ENCODE results near the gene CNIH1. TPM values are rescaled to one million over a fixed set of nuclear protein-coding genes. Genes with fewer than 3 reads are reported as not detected.

CNIH1 gene
- 183 TPM for polyA plus RNA-seq (ENCODE audit: insufficient read length)

DNA sequence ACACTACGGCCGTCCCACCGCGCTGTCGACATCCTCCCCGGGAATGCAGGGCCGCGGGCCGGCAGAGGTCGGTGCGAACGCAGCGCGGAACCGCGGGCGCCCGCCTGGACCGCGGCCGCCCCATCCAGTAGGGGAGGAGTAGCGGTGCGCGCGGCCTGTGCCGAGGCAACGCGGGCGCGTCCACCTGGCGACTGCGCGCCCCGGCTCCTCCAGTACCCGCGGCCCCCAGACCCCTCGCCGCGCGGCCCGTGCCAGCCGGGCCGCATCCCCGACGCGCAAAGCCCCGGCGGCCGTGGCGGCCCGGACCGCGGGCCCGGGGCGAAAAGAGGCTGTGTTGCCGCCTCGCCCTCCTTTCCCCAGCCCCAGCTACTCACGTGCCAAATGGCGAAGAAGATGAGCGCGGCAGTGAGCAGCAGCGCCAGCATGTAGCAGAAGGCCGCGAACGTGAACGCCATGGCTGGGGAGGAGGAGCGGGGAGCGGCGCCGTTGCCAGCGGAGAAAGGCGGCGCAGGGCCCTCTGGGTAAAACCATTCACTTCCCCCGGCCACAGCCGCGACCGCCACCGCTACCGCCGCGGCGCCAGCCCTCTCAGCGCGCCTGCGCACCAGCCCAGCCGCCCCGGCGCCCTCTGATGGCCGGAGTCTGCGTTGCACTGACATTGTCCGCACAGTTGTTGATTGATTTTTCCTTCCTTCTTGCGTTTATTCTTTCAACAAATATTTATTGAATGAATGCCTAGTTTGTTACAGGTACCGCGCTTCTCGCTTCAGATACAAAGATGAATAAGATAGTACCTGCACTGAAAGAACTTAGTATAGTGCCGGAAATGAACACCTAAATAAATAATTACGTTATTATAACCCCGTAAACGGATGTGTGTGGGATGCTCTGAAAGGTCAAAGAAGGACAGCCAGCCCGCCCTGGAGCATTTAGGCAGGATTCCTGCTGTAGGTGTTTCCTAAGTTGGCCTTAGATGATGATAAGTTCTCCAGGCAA is at the start of gene CNIH1:
Gene CNIH1 (minus strand): TSS at position 502 of the 996 bp plus-strand sequence. CDS start 47 bp downstream, at position 455.
- DNase-seq (ENCODE audit: low read depth), result peak; percentile 73

GRCh38 chr14:54490445-54491175 is 49.4 kb upstream of the CNIH1 start:
- DNase-seq (ENCODE audit: low read depth), result no peak

GRCh38 chr14:54489731-54490444 is 48.7 kb upstream of the CNIH1 start:
- DNase-seq (ENCODE audit: low read depth), result no peak

GRCh38 chr14:54489318-54489683 is 48.1 kb upstream of the CNIH1 start:
- DNase-seq (ENCODE audit: low read depth), result no peak

GRCh38 chr14:54488646-54489317 is 47.6 kb upstream of the CNIH1 start, which contains the start of gene GMFB:
Gene GMFB (minus strand): TSS chr14:54488980. CDS start chr14:54488927, 53 bp downstream.
- DNase-seq (ENCODE audit: low read depth), result peak; percentile 56

- DNase-seq (ENCODE audit: low read depth), result no peak
Measured at GRCh38 chr14:54488318-54488645, 47.1 kb upstream of the CNIH1 start.

DNA sequence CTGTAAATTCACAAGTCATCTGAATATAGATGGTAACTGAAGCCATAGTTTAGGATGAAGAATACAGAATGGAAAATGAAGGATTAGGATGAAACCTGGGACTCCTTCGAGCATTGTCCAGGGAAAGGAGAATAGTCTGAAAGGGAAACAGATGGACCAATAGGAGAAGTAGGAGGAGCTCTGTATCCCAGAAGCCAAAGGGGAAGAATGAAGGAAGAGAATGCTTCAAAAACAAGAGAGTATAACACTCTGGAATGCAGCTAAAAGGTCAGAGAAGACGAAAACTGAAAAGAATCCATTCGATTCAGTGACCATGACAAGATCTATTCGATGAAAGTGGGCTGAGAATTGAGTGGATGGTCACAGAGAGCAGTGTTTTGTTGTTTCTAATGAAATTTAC is 46.6 kb upstream of the CNIH1 start:
- no peak for DNase-seq (ENCODE audit: low read depth)

GRCh38 chr14:54486685-54487084 is 45.5 kb upstream of the CNIH1 start:
- no peak for DNase-seq (ENCODE audit: low read depth)

- no peak for DNase-seq (ENCODE audit: low read depth)
Measured at GRCh38 chr14:54483846-54484245, 42.7 kb upstream of the CNIH1 start.

DNA sequence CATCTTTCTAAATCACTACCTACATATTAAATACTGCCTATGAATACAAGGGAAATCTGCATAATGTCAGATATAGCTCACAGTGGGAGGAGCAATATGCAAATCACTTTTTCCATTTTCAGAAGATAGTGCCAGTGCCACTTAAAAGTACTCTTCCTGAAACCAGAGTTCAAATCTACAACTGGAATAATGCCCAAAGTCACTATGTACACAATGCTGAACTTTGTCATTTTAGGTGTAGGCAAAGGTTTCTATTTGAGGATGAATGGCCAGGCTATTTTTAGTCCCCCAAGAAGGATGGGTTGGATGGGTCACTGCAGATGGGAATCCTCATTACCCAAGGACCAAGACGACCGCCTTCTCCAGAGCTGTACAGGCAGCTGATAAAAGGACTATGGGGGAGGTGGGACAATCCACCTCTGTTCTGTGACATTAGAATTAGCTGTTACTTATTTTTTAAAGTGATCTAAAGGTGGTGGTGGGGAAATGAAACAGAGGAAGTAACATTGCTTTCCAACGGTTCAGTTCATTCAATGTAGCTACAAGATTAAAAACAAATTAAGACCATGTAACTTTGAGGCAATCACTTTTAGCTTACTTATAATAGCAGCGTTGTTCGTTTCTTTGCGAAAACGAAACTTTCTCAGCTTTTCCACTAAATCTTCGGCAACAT is 42.0 kb upstream of the CNIH1 start:
- DNase-seq (ENCODE audit: low read depth), result no peak

DNA sequence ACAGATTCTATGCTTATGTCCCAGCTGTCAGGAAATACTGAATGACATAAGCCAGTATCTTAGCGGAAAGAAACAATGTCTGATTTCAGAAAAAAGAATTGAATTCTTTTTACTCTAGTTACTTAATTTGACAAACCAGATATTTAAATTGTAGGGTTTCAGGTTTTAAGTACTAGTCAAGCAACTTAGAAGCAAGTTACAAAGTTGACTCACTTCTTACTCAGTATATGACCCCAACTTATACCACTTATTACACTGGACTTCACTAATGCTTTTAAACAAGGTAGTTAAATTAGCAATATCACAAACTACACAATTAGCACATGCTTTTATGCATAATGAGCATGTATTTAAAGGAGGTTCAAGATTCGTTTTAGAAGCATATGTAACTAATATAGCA is 40.5 kb upstream of the CNIH1 start:
- DNase-seq (ENCODE audit: low read depth), result no peak

DNA sequence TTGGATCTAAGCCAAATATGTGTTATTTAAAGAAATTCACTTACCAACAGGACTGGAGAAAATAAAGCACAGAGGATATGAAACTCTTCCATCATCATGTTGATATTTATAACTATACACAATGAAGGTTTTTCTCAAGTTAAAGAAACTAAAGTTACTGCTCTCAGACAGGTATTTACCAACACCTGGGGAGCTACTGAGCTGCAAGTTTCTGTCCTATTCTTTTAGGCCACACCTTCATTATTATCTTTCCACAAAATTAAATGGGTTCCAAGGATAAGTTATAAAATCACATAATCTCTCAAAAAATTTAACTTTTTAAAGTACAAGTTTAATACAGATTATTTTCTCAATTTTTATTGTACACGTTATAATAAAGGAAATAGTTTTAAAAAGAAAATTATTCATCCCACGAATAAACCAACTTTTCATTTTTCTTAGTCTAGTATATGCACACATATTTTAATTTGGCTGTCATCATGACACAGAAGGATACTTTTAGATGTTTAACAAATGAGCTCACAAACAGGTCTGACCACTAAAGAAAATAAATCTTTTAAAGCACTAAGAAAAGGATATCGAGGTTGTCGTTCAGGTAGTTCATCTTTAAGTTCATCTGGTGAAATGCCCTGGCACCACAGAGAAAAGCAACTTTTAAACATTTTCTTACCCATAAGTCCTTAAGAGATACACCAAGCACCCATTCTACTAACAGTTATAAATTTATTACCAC is 39.8 kb upstream of the CNIH1 start:
- DNase-seq (ENCODE audit: low read depth), result no peak

GRCh38 chr14:54478636-54479215 is 37.6 kb upstream of the CNIH1 start:
- no peak for DNase-seq (ENCODE audit: low read depth)

DNA sequence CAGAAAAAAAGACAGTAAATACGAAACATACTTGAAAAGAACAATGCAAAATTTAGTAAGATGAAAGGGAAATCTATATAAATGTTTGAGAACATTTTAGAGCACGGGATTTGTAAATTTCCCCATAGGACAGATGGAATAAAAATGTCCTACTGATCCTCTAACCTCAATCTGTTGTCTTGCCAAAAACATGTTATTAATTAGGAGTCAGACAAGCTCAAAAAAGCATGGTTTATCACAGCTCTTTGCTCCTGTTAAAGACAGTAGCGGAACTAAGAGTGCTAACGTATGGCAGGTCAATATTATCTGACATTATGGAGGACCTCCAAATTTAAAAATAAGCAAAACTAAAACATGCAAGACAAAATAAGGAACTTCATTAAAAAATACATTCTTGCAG is 34.7 kb upstream of the CNIH1 start:
- no peak for DNase-seq (ENCODE audit: low read depth)

GRCh38 chr14:54475187-54475899 is 34.2 kb upstream of the CNIH1 start:
- no peak for DNase-seq (ENCODE audit: low read depth)

DNA sequence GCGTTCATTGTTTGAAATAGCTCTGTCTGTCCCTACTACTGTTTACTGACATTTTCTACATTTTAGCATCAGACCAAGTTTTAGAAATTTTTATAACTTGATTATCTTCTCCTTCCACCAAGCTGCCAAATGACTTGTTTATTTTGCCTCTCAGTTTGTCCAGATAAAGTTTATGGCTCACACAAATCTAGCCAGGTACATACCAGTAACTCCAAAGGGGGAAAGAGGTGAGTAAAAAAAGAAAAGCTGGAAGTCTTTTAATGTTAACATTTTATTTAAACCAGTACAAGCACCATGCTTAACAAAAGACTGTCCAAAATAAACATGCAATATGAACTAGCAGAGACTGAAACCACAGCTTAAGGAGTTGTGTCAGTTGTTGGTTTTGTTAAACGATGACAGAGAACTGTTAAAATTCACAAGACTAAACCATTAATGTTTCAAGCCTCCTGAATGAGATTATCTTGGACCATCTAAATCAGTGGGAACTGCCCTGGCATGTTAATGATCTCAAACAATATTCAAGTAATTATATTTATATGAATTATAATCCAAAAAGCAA is 33.1 kb upstream of the CNIH1 start:
- DNase-seq (ENCODE audit: low read depth), result no peak

DNA sequence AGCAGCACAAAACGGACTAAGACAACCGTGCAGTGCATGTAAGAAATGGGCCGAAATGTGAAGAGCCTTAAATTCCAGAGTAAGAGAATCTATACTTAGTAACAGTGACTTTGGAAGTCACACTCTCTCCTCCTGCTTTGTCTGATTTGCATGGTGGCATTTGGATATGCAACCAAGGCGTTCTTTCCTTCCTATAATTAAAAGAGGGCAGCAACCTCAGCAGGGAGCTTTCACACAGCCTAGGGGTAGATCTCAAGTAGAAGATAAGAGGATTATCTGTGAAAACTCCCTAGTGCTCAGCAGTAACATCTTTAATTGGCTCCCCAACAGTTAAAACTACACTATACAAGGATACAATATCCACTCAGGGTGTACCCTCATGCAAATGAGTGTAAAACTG is 31.1 kb upstream of the CNIH1 start:
- DNase-seq (ENCODE audit: low read depth), result no peak

GRCh38 chr14:54471641-54472040 is 30.5 kb upstream of the CNIH1 start:
- no peak for DNase-seq (ENCODE audit: low read depth)

- DNase-seq (ENCODE audit: low read depth), result no peak
Measured at GRCh38 chr14:54470701-54471100, 29.5 kb upstream of the CNIH1 start.
